ENCODE data around the gene NLGN1.
"Not testable (repeated sequence)": the region's sequence is repeated elsewhere in the genome, so short reads cannot be mapped to it uniquely, and the experiment has no call there.

The NLGN1 gene

DNA sequence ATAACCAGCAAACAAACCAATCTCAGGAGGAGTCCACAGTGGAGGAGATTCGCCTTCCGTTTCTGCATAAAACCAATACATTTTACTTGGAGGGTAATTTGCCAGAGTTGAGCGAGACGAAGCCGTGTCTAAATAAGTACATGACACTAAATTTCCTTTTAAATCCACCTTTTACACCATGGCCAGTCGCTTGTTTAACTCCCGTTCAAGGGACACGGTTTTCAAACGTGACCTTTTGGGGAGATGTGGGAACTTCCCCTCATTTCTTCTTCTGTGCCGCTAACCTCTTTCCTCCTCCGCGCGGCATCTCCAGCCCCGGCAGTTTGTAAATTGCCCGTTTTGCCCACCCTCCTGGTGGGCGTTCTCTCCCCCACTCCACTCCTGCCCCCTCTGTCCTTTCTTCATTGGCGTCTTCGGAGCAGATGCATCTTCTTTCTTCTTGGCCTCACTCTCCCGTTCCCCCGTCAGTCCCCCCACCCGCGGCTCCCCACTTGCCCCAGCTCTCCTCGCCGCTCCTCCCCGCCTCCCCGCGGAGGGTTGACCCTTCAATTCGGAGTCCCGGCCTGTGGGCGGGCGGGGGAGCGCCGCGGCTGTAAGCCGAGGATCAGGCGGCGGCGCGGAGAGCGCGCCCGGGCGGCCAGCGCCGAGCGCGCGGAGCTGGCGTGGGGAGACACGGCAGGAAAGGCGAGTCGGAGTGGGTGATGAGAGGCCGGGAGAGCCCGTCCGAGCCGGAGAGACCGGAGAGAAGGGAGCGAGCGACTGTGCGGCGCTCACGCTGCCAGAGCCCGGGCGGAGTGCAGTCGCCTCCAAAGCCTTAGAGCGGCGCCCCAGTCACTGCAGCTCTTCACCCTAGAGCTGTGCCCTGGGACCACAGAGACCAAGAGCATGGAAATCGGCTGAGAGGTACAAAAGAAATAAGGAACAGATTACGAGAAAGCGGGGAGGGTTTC, at the start of gene NLGN1:
Gene NLGN1 (plus strand): TSS at position 584 of the 950 bp plus-strand sequence.
- DNase-seq (ENCODE audit: low read depth in 1 of 2, low spot score in 1 of 2): no peak

GRCh38 chr3:173351886-173352285, 45.7 kb upstream of the NLGN1 start:
- DNase-seq (ENCODE audit: low read depth in 1 of 2, low spot score in 1 of 2): no peak

DNA sequence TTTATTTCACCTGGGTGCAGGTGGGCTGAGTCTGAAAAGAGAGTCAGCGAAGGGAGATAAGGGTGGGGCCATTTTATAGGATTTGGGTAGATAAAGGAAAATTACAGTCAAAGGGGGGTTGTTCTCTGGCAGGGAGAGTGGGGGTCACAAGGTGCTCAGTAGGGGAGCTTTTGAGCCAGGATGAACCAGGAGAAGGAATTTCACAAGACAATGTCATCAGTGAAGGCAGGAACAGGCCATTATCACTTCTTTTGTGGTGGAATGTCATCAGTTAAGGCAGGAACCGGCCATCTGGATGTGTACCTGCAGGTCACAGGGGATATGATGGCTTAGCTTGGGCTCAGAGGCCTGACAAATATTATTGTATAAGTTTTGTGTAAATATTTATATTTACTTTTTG, 44.4 kb upstream of the NLGN1 start:
- not testable (repeated sequence) for DNase-seq (ENCODE audit: low read depth in 1 of 2, low spot score in 1 of 2)

GRCh38 chr3:173354124-173354523, 43.4 kb upstream of the NLGN1 start:
- no peak for DNase-seq (ENCODE audit: low read depth in 1 of 2, low spot score in 1 of 2)

GRCh38 chr3:173371848-173372487, 25.6 kb upstream of the NLGN1 start:
- no peak for DNase-seq (ENCODE audit: low read depth in 1 of 2, low spot score in 1 of 2)

DNA sequence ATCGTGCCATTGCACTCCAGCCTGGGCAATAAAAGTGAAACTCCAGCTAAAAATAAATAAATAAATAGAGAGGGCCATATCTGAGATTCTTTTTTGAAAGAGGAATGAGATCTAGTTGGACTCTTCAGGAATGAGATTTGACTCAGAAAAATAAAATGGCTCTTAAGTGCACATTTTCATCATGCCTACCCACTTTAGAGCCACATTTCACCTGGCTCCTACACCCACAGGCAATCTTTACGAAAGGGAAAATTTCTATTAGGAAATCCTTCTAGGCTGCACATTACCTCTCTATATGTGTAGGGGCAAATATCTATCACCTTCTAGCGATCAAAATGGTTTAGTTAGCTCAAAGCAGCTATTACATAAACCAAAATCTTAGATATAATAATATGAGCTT, 16.9 kb upstream of the NLGN1 start:
- DNase-seq (ENCODE audit: low read depth in 1 of 2, low spot score in 1 of 2): no peak

DNA sequence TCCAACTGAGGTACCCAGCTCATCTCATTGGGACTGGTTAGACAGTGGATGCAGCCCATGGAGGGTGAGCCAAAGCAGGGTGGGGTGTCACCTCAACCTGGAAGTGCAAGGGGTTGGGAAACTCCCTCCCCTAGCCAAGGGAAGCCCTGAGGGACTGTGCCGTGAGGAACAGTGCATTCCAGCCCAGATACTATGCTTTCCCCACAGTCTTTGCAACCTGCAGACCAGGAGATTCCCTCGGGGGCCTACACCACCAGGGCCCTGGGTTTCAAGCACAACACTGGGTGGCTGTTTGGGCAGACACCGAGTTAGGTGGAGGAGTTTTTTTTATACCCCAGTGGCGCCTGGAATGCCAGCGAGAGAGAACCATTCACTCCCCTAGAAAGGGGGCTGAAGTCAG, 15.6 kb upstream of the NLGN1 start:
- DNase-seq (ENCODE audit: low read depth in 1 of 2, low spot score in 1 of 2): not testable (repeated sequence)

- DNase-seq (ENCODE audit: low read depth in 1 of 2, low spot score in 1 of 2): no peak
Observed at GRCh38 chr3:173395073-173395411, 2.5 kb upstream of the NLGN1 start.

DNA sequence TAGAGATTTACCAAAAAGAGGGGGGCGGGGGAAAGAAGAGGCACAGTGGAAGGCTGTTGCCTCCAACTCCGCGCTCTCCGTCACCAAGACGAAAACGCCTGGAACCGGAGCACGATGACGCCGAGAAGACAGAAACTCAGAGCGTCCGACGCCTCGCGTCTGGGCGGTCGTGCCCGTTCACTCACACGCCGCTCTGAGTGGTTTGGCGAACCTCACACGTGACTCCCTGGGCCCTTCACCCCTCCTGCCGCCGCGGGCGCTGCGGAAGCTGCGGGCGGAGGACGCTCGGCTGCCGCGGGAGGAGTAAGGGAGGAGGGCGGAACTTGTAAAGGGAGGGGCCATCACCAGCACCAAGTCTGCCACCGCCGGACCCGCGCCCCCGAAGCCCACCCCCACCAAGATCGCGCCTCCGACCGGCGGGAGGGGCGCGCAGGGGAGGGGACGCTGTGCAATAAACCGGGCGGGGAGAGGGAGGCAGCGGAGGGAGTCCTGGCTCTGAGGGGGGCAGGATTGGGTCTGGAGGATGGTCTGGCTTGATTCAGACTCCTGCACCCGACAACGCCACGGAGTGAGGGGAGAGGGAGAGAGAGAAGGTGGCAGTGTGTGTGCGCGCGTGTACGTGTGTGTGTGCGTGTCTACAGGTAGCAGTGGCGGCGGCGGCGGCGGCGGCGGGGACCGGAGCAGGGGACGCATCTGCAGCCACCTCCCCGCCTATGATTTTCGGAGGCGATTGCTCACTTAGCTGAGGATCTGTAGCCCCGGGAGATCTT, 1.9 kb upstream of the NLGN1 start:
- DNase-seq (ENCODE audit: low read depth in 1 of 2, low spot score in 1 of 2): no peak

DNA sequence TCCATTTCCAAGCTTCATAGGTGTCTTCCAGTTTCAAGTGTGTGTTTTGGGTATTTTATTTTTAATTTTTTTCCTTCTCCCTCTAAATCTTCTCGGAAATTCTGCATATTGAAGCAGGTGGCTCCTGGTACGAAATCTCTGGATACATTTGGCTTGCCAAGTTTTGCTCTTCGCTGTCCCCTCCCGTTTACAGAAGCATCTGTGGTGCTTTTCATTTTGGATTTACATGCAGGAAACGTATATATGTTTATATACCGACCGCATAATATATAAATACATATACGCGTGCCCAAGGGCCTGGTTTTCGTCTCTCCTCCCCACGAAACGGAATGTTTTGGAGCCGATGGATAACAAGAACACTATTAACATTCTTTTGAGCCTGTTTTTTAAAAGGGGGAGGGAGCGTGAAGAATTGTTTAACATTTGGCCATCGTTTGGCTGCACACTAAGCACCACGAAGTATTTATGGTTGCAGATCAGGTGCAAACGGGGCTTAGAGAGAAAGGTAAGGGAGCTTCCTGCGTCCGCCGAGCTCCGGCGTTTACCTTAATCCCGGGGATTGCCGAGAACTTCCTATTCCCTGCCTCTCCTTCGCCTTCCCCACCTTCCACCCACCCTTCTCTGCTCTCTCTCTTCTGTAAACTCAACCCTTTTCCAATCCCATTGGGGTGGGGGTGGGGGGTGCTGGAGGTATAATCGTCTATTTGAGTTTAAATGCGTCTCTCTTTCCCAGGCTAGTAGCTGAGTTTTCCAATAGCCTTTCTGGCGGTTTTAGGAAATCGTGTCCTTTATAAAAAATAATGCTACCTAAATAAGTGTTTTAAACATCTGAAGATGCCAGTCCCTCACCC, 1.1 kb upstream of the NLGN1 start:
- no peak for DNase-seq (ENCODE audit: low read depth in 1 of 2, low spot score in 1 of 2)

DNA sequence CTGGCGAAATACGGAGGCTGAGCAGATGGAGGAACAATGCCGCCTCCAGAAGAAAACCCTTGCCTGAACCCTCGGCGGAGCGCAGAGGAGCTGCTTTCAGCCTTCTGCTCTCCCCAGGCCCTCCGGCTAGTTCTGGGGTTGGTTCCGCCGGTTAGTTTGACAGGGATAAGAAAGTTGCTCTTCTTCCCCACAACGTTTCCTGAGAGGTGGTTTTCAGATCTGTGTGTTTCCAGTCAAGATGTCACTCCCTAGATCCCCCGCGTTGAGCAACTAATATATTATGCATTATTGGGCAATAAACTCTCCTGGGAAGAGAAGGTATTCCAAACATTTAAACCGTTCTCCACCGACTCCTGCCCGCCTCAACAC, 551 bp downstream of the NLGN1 start:
- DNase-seq (ENCODE audit: low read depth in 1 of 2, low spot score in 1 of 2): no peak

GRCh38 chr3:173399044-173399443, 1.5 kb downstream of the NLGN1 start:
- no peak for DNase-seq (ENCODE audit: low read depth in 1 of 2, low spot score in 1 of 2)

DNA sequence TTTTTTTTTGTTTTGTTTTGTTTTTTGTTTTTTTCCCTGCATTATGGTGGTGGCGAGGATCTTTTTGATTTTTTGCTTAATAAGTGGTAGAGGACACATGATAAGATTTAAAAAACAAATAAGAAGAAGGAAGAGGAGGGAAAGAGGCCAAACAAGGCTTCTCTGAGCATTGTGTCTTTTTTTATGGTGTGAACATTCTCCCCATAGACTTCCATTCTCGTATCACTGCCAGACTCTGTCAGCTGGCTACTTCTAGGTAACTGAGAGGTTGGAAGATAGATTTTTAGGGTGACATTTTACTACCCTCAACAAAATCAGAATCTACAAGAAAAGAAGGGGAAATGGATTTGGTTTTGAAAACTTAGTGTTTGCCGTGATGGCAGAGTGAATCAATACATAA, 3.8 kb downstream of the NLGN1 start:
- DNase-seq (ENCODE audit: low read depth in 1 of 2, low spot score in 1 of 2): no peak

DNA sequence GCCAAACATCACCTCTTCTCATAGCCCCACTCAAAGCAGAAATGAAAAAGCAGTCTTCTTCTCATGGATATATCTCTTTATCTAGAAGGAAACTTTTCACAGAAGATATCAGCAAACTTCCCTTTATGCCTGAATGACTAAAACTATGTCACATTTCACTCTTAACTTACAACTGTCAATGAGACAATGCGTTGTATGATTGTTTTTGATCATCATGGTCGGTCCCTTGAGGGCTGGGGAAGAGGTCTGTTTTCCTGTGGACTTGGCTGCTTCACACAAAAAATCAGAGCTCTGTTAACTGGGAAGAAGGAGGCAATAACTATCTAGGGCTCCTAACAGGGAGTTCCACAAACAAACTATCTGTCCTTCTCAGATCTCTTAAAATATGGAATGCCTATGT, 5.1 kb downstream of the NLGN1 start:
- no peak for DNase-seq (ENCODE audit: low read depth in 1 of 2, low spot score in 1 of 2)

- no peak for DNase-seq (ENCODE audit: low read depth in 1 of 2, low spot score in 1 of 2)
Observed at GRCh38 chr3:173403376-173403775, 5.8 kb downstream of the NLGN1 start.

DNA sequence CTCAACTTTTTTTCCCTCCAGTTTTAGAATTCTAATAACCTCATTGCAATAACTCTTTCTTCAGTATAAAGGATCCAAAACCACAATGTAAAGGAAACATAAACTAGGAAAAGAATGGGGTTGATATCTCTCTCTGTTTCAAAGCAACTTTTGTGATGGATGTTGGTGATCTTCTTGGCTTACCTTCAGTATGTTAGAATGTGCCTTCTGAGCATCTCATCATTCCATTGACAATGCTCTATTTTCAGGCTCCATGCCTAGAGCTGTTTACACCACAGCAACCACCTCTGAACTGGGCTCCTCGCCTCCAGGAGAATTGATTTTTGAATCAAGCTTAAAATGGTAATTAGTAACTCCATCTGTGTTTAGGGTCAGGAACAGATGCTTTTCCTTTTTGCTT, 6.6 kb downstream of the NLGN1 start:
- no peak for DNase-seq (ENCODE audit: low read depth in 1 of 2, low spot score in 1 of 2)

DNA sequence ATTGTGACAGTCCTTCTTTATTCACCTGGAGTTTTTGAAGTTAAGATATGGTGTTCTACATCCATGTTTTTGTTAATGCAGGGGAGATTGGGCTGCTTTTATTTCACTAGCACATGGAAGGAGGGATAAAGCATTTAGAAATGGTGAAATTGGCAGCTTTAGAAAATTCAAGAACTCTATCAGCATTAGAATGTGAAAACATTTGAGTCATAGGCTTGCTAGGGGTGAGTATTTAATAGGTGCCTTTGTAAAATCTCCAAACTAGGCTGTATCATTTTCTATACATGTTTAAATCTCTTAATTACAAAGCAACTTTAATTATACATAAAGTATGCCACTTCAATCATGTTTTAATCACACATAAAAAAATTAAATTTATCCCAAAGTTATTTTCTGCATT, 12.9 kb downstream of the NLGN1 start:
- DNase-seq (ENCODE audit: low read depth in 1 of 2, low spot score in 1 of 2): no peak

- no peak for DNase-seq (ENCODE audit: low read depth in 1 of 2, low spot score in 1 of 2)
Observed at GRCh38 chr3:173410849-173411248, 13.3 kb downstream of the NLGN1 start.

- no peak for DNase-seq (ENCODE audit: low read depth in 1 of 2, low spot score in 1 of 2)
Observed at GRCh38 chr3:173411375-173411973, 13.9 kb downstream of the NLGN1 start.

GRCh38 chr3:173416070-173416469, 18.5 kb downstream of the NLGN1 start:
- no peak for DNase-seq (ENCODE audit: low read depth in 1 of 2, low spot score in 1 of 2)

- DNase-seq (ENCODE audit: low read depth in 1 of 2, low spot score in 1 of 2): no peak
Observed at GRCh38 chr3:173429076-173429475, 31.5 kb downstream of the NLGN1 start.

All from activated CD4-positive, alpha-beta T cell treated with anti-CD3 and anti-CD28 coated beads, Interleukin-2, amount 50 U/mL, for 24 hours (primary cell).